Embryonic facial prominence (tissue), 1 donor: ENCODE data around the gene SORBS1.

ENCODE experiments used
- DNase-seq: peaks from one replicate; pipeline ENCODE4 v3.0.0-alpha.2; 2016; ENCODE audit errors: extremely low spot score

The SORBS1 gene

GRCh38 chr10:95561177-95561863 is at the start of gene SORBS1:
SORBS1 (minus strand) TSS chr10:95561371; CDS start chr10:95441135, 120,236 bp downstream.
- peak; percentile 85 for DNase-seq

GRCh38 chr10:95610727-95611126 is 49.6 kb upstream of the SORBS1 start:
- no peak for DNase-seq

- no peak for DNase-seq
Observed at GRCh38 chr10:95606922-95607321, 45.8 kb upstream of the SORBS1 start.

GRCh38 chr10:95605163-95605562 is 44.0 kb upstream of the SORBS1 start:
- no peak for DNase-seq

- DNase-seq, result no peak
Observed at GRCh38 chr10:95604630-95605029, 43.5 kb upstream of the SORBS1 start.

GRCh38 chr10:95602382-95602781 is 41.2 kb upstream of the SORBS1 start:
- DNase-seq, result no peak

- DNase-seq, result peak; percentile 81
Observed at GRCh38 chr10:95601116-95601719, 40.0 kb upstream of the SORBS1 start.

GRCh38 chr10:95600158-95600557 is 39.0 kb upstream of the SORBS1 start:
- no peak for DNase-seq

- DNase-seq, result no peak
Observed at GRCh38 chr10:95597788-95598187, 36.6 kb upstream of the SORBS1 start.

- DNase-seq, result no peak
Observed at GRCh38 chr10:95588025-95588424, 26.9 kb upstream of the SORBS1 start.

- DNase-seq, result no peak
Observed at GRCh38 chr10:95579835-95580535, 18.8 kb upstream of the SORBS1 start.

- DNase-seq, result no peak
Observed at GRCh38 chr10:95579292-95579691, 18.1 kb upstream of the SORBS1 start.

- no peak for DNase-seq
Observed at GRCh38 chr10:95578619-95579018, 17.4 kb upstream of the SORBS1 start.

GRCh38 chr10:95574649-95575365 is 13.6 kb upstream of the SORBS1 start:
- no peak for DNase-seq

- no peak for DNase-seq
Observed at GRCh38 chr10:95573964-95574604, 12.9 kb upstream of the SORBS1 start.

- no peak for DNase-seq
Observed at GRCh38 chr10:95573527-95573926, 12.4 kb upstream of the SORBS1 start.

GRCh38 chr10:95572131-95572820 is 11.1 kb upstream of the SORBS1 start:
- DNase-seq, result no peak

- no peak for DNase-seq
Observed at GRCh38 chr10:95571390-95571789, 10.2 kb upstream of the SORBS1 start.

- DNase-seq, result no peak
Observed at GRCh38 chr10:95569368-95569767, 8.2 kb upstream of the SORBS1 start.

GRCh38 chr10:95567903-95568630 is 6.9 kb upstream of the SORBS1 start:
- DNase-seq, result no peak

GRCh38 chr10:95566136-95566535 is 5.0 kb upstream of the SORBS1 start:
- DNase-seq, result no peak
